Body of pancreas (tissue), 4 donors: ENCODE data around the gene ABCA3.

Experiments used
- CTCF ChIP-seq, 7 experiments: fragments of 450-650 bp in 4 of 7; fragments of 200-600 bp in 3 of 7; sonication (generic) in 3 of 7; IDR thresholded peaks; one replicate each; pipeline ENCODE4 v1.5.1; 2016 to 2019; ENCODE audit warnings: antibody characterized with exemption in 7 of 7
- POLR2A ChIP-seq, 3 donors: fragments of 450-650 bp; IDR thresholded peaks; one replicate each; pipeline ENCODE4 v1.6.1; 2016; ENCODE audit warnings: antibody characterized with exemption in 3 of 3, mild to moderate bottlenecking in 2 of 3

- TF ChIP-seq CTCF (IDR thresholded peaks at IDR 0.05) (no peak), POLR2A (IDR thresholded peaks at IDR 0.05) (no peak)
These were observed 69.7 kb downstream of the ABCA3 start for GRCh38 chr16:2270588-2271470.
